ENCODE measurements around the gene UBASH3A. TPM values are rescaled to one million over a fixed set of nuclear protein-coding genes. Genes with fewer than 3 reads are reported as not detected.

The UBASH3A gene
- polyA plus RNA-seq, 2 of the 4 experiments (the other 2 are of a cell fraction), result not detected

DNA sequence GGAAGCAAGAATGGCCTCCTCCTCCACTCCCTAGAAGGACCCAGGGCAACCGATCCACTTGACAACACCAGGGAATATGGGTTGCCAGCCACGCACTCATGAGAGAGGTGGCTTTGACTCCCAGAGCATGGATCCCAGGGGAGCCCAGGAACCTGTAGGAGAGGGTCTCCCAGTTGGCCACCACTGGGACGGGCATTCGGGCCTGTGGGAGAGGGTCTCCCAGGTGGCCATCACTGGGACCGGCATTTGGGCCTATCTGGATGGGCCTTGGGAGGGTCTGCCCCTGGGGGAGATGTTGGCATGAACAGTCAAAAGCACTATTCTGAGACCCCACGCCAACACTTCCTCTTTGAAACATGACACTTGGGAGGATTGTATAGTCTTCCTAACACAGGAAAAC, 37.9 kb upstream of the UBASH3A start:
- Histone ChIP-seq H3K27ac (peak overlapping the region; percentile 27 to 58; a peak in 4 of 6 replicates), H3K4me1 (peaks cover 23% of the 10 kb centered on the region), H3K9me3 (no peaks in the 10 kb centered on the region), H3K4me2 (no peak overlapping the region; the same call in 2 of the 3 replicates), H3K4me3 (no peak overlapping the region)
- TF ChIP-seq RARB (CRISPR knock-in tag; IDR thresholded peaks at IDR 0.05) (no peak), PHF8 (IDR thresholded peaks at IDR 0.05; ENCODE audit: borderline replicate concordance, low read depth) (no peak), TFCP2L1 (CRISPR knock-in tag; IDR thresholded peaks at IDR 0.05) (no peak), ZFP36 (IDR thresholded peaks at IDR 0.05; ENCODE audit: borderline replicate concordance, partially characterized antibody) (no peak), KDM1A (IDR thresholded peaks at IDR 0.05; ENCODE audit: low read depth) (no peak), SREBF2 (IDR thresholded peaks at IDR 0.05) (no peak), POLR2AphosphoS2 (conservative IDR thresholded peaks at IDR 0.05; ENCODE audit: low read length) (no peak), NR3C1 (IDR thresholded peaks at IDR 0.05) (no peak), RAD21 (conservative IDR thresholded peaks at IDR 0.05 in 1 of 2, IDR thresholded peaks at IDR 0.05 in 1 of 2) (no peak), JUN (IDR thresholded peaks at IDR 0.05) (no peak), GATA3 (IDR thresholded peaks at IDR 0.05; ENCODE audit: borderline replicate concordance) (no peak)
- POLR2A ChIA-PET, result no interaction called here
- no peak for FAIRE-seq
- DNase-seq (ENCODE audit: low read depth in 1 of 2, low spot score in 1 of 2), result no peak
- WGBS (ENCODE audit: missing lambda C conversion rate), result 80% methylated on average over 2 of the region's 6 CpGs
- CTCF ChIA-PET, result interaction anchor here (1.8 kb wide), 1 partner anchor 8 kb away, joined by 5 read pairs; no protein-coding TSS in a partner anchor
- no peak for ATAC-seq

GRCh38 chr21:42366292-42367010, 37.3 kb upstream of the UBASH3A start, which contains the start of gene TFF1:
TSS of gene TFF1 (minus strand) at chr21:42366535. CDS start at chr21:42366495, 40 bp downstream.
- peak; percentile 85 to 86 for ATAC-seq
- H3K4me2 ChIP-seq, result peak within 1 kb of the TSS; percentile 46

GRCh38 chr21:42367367-42368165, 36.1 kb upstream of the UBASH3A start:
- WGBS (ENCODE audit: missing lambda C conversion rate), result 83% methylated on average over 11 of the region's 14 CpGs
- Histone ChIP-seq H3K4me1 (peaks cover 23% of the 10 kb centered on the region), H3K27ac (peak overlapping the region; percentile 27 to 58; a peak in 4 of 6 replicates), H3K4me2 (peak overlapping the region; percentile 46; the same call in 2 of the 3 replicates), H3K9me3 (no peaks in the 10 kb centered on the region), H3K4me3 (no peak overlapping the region)
- FAIRE-seq (no peak), ATAC-seq (peak in 1 of 2 experiments; percentile 23; a peak in 2 of 6 replicates), DNase-seq (ENCODE audit: low read depth in 1 of 2, low spot score in 1 of 2) (peak in 1 of 2 experiments; percentile 19)
- ChIA-PET POLR2A (no interaction called here), CTCF (interaction anchor here (1.0 to 1.8 kb wide), 4 partner anchors 10 to 37 kb away, joined by 3 to 5 read pairs (median 4); partner anchors contain the start of gene UBASH3A)
- TF ChIP-seq FOSB (CRISPR knock-in tag; IDR thresholded peaks at IDR 0.05), result no peak
- TF ChIP-seq HEYL (CRISPR knock-in tag; IDR thresholded peaks at IDR 0.05), result no peak
- TF ChIP-seq SREBF2 (IDR thresholded peaks at IDR 0.05), result no peak
- TF ChIP-seq, protein P1, sequence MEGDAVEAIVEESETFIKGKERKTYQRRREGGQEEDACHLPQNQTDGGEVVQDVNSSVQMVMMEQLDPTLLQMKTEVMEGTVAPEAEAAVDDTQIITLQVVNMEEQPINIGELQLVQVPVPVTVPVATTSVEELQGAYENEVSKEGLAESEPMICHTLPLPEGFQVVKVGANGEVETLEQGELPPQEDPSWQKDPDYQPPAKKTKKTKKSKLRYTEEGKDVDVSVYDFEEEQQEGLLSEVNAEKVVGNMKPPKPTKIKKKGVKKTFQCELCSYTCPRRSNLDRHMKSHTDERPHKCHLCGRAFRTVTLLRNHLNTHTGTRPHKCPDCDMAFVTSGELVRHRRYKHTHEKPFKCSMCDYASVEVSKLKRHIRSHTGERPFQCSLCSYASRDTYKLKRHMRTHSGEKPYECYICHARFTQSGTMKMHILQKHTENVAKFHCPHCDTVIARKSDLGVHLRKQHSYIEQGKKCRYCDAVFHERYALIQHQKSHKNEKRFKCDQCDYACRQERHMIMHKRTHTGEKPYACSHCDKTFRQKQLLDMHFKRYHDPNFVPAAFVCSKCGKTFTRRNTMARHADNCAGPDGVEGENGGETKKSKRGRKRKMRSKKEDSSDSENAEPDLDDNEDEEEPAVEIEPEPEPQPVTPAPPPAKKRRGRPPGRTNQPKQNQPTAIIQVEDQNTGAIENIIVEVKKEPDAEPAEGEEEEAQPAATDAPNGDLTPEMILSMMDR (IDR thresholded peaks at IDR 0.05), result no peak
- no peak for TF ChIP-seq NFE2L2 (conservative IDR thresholded peaks at IDR 0.05; ENCODE audit: low read length)
- TF ChIP-seq RCOR1 (IDR thresholded peaks at IDR 0.05; ENCODE audit: low read depth, low read length), result no peak
- TF ChIP-seq SMC3 (IDR thresholded peaks at IDR 0.05), result no peak
- TF ChIP-seq, protein P2, sequence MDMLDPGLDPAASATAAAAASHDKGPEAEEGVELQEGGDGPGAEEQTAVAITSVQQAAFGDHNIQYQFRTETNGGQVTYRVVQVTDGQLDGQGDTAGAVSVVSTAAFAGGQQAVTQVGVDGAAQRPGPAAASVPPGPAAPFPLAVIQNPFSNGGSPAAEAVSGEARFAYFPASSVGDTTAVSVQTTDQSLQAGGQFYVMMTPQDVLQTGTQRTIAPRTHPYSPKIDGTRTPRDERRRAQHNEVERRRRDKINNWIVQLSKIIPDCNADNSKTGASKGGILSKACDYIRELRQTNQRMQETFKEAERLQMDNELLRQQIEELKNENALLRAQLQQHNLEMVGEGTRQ (IDR thresholded peaks at IDR 0.05), result no peak
- no peak for TF ChIP-seq RFX5 (IDR thresholded peaks at IDR 0.05)
- no peak for TF ChIP-seq RNF2 (IDR thresholded peaks at IDR 0.05; ENCODE audit: borderline replicate concordance, low read depth)
- TF ChIP-seq TFCP2L1 (CRISPR knock-in tag; IDR thresholded peaks at IDR 0.05), result no peak
- no peak for TF ChIP-seq CBX2 (IDR thresholded peaks at IDR 0.05; ENCODE audit: borderline replicate concordance, low read depth)
- no peak for TF ChIP-seq KDM5A (IDR thresholded peaks at IDR 0.05)
- TF ChIP-seq FOXS1 (CRISPR knock-in tag; IDR thresholded peaks at IDR 0.05), result no peak
- TF ChIP-seq PHF8 (IDR thresholded peaks at IDR 0.05; ENCODE audit: borderline replicate concordance, low read depth), result no peak
- no peak for TF ChIP-seq HOXA7 (CRISPR knock-in tag; IDR thresholded peaks at IDR 0.05)

More at GRCh38 chr21:42366292-42367010, 37.3 kb upstream of the UBASH3A start, which contains the start of gene TFF1:
- peaks cover 23% of the 10 kb centered on the region for H3K4me1 ChIP-seq
- peak within 1 kb of the TSS; percentile 27 to 58; a peak in 5 of 6 replicates for H3K27ac ChIP-seq
- H3K9me3 ChIP-seq, result no peaks in the 10 kb centered on the region
- no peak for TF ChIP-seq FOSL2 (IDR thresholded peaks at IDR 0.05)
- TF ChIP-seq FOSL2 (CRISPR knock-in tag; IDR thresholded peaks at IDR 0.05), result peak; percentile 67
- no peak for TF ChIP-seq CHD4 (IDR thresholded peaks at IDR 0.05; ENCODE audit: borderline replicate concordance)
- TF ChIP-seq EHMT2 (IDR thresholded peaks at IDR 0.05; ENCODE audit: low read depth), result no peak
- no peak for TF ChIP-seq BHLHE40 (IDR thresholded peaks at IDR 0.05; ENCODE audit: low read depth, low read length)
- no peak for TF ChIP-seq PBX3 (IDR thresholded peaks at IDR 0.05)
- TF ChIP-seq ZFP36 (IDR thresholded peaks at IDR 0.05; ENCODE audit: borderline replicate concordance, partially characterized antibody), result no peak
- no peak for TF ChIP-seq FOXS1 (CRISPR knock-in tag; IDR thresholded peaks at IDR 0.05)
- no peak within 1 kb of the TSS for H3K4me3 ChIP-seq
- ChIA-PET CTCF (interaction anchor here (1.0 to 1.8 kb wide), 3 partner anchors 9 to 38 kb away, joined by 3 to 5 read pairs (median 4); partner anchors contain the start of gene UBASH3A), POLR2A (no interaction called here)
- DNase-seq (ENCODE audit: low read depth in 1 of 2, low spot score in 1 of 2) (peak; percentile 41 to 85), FAIRE-seq (no peak)
- 13% methylated on average over 11 of the region's 19 CpGs for WGBS (ENCODE audit: missing lambda C conversion rate)

Data from A549 (cell line).